Measurements from ENCODE around the gene ATAD3B. TPM values are rescaled to one million over a fixed set of nuclear protein-coding genes. Genes with fewer than 3 reads are reported as not detected.

The ATAD3B gene
- polyA plus RNA-seq, 2 donors: 20.7 to 43.3 TPM

GRCh38 chr1:1432951-1433803 is 38.4 kb upstream of the ATAD3B start:
- peaks cover 0 to 2% of the 10 kb centered on the region in 2 donors for H3K36me3 ChIP-seq (ENCODE audit: control insufficient read depth in 2 of 2, insufficient read depth in 2 of 2, low read length in 1 of 2)
- peaks cover 23 to 55% of the 10 kb centered on the region in 2 donors for H3K4me1 ChIP-seq (ENCODE audit: control insufficient read depth in 2 of 2, insufficient read depth in 2 of 2, low read length in 1 of 2)
- no peaks in the 10 kb centered on the region for H3K27me3 ChIP-seq (ENCODE audit: control insufficient read depth in 1 of 2, insufficient read depth in 2 of 2, low read length in 2 of 2)
- H3K9me3 ChIP-seq (ENCODE audit: control insufficient read depth in 2 of 2, insufficient read depth in 1 of 2, low read depth in 1 of 2, low read length in 1 of 2): no peaks in the 10 kb centered on the region
- H3K27ac ChIP-seq (ENCODE audit: low read depth in 2 of 2, low read length in 1 of 2): peak overlapping the region; percentile 97 to 99
- WGBS, 2 donors: 32 to 33% methylated on average over 30 to 34 of the region's 34 CpGs
- peak overlapping the region; percentile 13 to 15 for H3K4me3 ChIP-seq (ENCODE audit: low read depth in 1 of 2, low read length in 2 of 2)

- Histone ChIP-seq H3K4me3 (ENCODE audit: low read depth in 1 of 2, low read length in 2 of 2) (peak overlapping the region; percentile 13 to 15), H3K9me3 (ENCODE audit: control insufficient read depth in 2 of 2, insufficient read depth in 1 of 2, low read depth in 1 of 2, low read length in 1 of 2) (no peaks in the 10 kb centered on the region), H3K27me3 (ENCODE audit: control insufficient read depth in 1 of 2, insufficient read depth in 2 of 2, low read length in 2 of 2) (no peaks in the 10 kb centered on the region), H3K27ac (ENCODE audit: low read depth in 2 of 2, low read length in 1 of 2) (peak overlapping the region; percentile 97 to 99), H3K4me1 (ENCODE audit: control insufficient read depth in 2 of 2, insufficient read depth in 2 of 2, low read length in 1 of 2) (peaks cover 23 to 55% of the 10 kb centered on the region in 2 donors), H3K36me3 (ENCODE audit: control insufficient read depth in 2 of 2, insufficient read depth in 2 of 2, low read length in 1 of 2) (peaks cover 0 to 2% of the 10 kb centered on the region in 2 donors)
- 9 to 23% methylated on average over 11 to 12 of the region's 12 CpGs for WGBS, 2 donors
Observed at GRCh38 chr1:1433804-1434130, 37.8 kb upstream of the ATAD3B start.

- H3K4me3 ChIP-seq (ENCODE audit: low read depth in 1 of 2, low read length in 2 of 2): no peak overlapping the region
Observed at GRCh38 chr1:1434131-1434823, 37.3 kb upstream of the ATAD3B start.

GRCh38 chr1:1434824-1435105 is 36.8 kb upstream of the ATAD3B start:
- Histone ChIP-seq H3K36me3 (ENCODE audit: control insufficient read depth in 2 of 2, insufficient read depth in 2 of 2, low read length in 1 of 2) (peaks cover 0 to 2% of the 10 kb centered on the region in 2 donors), H3K27ac (ENCODE audit: low read depth in 2 of 2, low read length in 1 of 2) (peak overlapping the region; percentile 97 to 99), H3K27me3 (ENCODE audit: control insufficient read depth in 1 of 2, insufficient read depth in 2 of 2, low read length in 2 of 2) (no peaks in the 10 kb centered on the region), H3K4me1 (ENCODE audit: control insufficient read depth in 2 of 2, insufficient read depth in 2 of 2, low read length in 1 of 2) (peaks cover 23 to 55% of the 10 kb centered on the region in 2 donors), H3K4me3 (ENCODE audit: low read depth in 1 of 2, low read length in 2 of 2) (no peak overlapping the region), H3K9me3 (ENCODE audit: control insufficient read depth in 2 of 2, insufficient read depth in 1 of 2, low read depth in 1 of 2, low read length in 1 of 2) (no peaks in the 10 kb centered on the region)
- 61 to 66% methylated on average over 4 of the region's 4 CpGs for WGBS, 2 donors

More at GRCh38 chr1:1434131-1434823, 37.3 kb upstream of the ATAD3B start:
- Histone ChIP-seq H3K9me3 (ENCODE audit: control insufficient read depth in 2 of 2, insufficient read depth in 1 of 2, low read depth in 1 of 2, low read length in 1 of 2) (no peaks in the 10 kb centered on the region), H3K36me3 (ENCODE audit: control insufficient read depth in 2 of 2, insufficient read depth in 2 of 2, low read length in 1 of 2) (peaks cover 0 to 2% of the 10 kb centered on the region in 2 donors), H3K27ac (ENCODE audit: low read depth in 2 of 2, low read length in 1 of 2) (peak overlapping the region; percentile 97 to 99), H3K27me3 (ENCODE audit: control insufficient read depth in 1 of 2, insufficient read depth in 2 of 2, low read length in 2 of 2) (no peaks in the 10 kb centered on the region), H3K4me1 (ENCODE audit: control insufficient read depth in 2 of 2, insufficient read depth in 2 of 2, low read length in 1 of 2) (peaks cover 23 to 55% of the 10 kb centered on the region in 2 donors)
- 10 to 28% methylated on average over 32 of the region's 32 CpGs for WGBS, 2 donors

GRCh38 chr1:1435106-1435903 is 36.3 kb upstream of the ATAD3B start, which contains the start of gene VWA1:
VWA1 (plus strand) TSS chr1:1435690; CDS start chr1:1435749, 59 bp downstream.
- Histone ChIP-seq H3K27me3 (ENCODE audit: control insufficient read depth in 1 of 2, insufficient read depth in 2 of 2, low read length in 2 of 2) (no peaks in the 10 kb centered on the region), H3K36me3 (ENCODE audit: control insufficient read depth in 2 of 2, insufficient read depth in 2 of 2, low read length in 1 of 2) (peaks cover 0 to 2% of the 10 kb centered on the region in 2 donors), H3K4me3 (ENCODE audit: low read depth in 1 of 2, low read length in 2 of 2) (peak within 1 kb of the TSS; percentile 50 to 62), H3K9me3 (ENCODE audit: control insufficient read depth in 2 of 2, insufficient read depth in 1 of 2, low read depth in 1 of 2, low read length in 1 of 2) (no peaks in the 10 kb centered on the region), H3K27ac (ENCODE audit: low read depth in 2 of 2, low read length in 1 of 2) (peak within 1 kb of the TSS; percentile 97 to 99), H3K4me1 (ENCODE audit: control insufficient read depth in 2 of 2, insufficient read depth in 2 of 2, low read length in 1 of 2) (peaks cover 23 to 53% of the 10 kb centered on the region in 2 donors)
- 7 to 11% methylated on average over 69 to 89 of the region's 89 CpGs for WGBS, 2 donors

GRCh38 chr1:1435911-1436629 is 35.5 kb upstream of the ATAD3B start:
- Histone ChIP-seq H3K9me3 (ENCODE audit: control insufficient read depth in 2 of 2, insufficient read depth in 1 of 2, low read depth in 1 of 2, low read length in 1 of 2) (no peaks in the 10 kb centered on the region), H3K27ac (ENCODE audit: low read depth in 2 of 2, low read length in 1 of 2) (peak overlapping the region; percentile 97 to 99), H3K4me3 (ENCODE audit: low read depth in 1 of 2, low read length in 2 of 2) (peak overlapping the region; percentile 50 to 62), H3K4me1 (ENCODE audit: control insufficient read depth in 2 of 2, insufficient read depth in 2 of 2, low read length in 1 of 2) (peaks cover 21 to 49% of the 10 kb centered on the region in 2 donors), H3K36me3 (ENCODE audit: control insufficient read depth in 2 of 2, insufficient read depth in 2 of 2, low read length in 1 of 2) (peaks cover 0 to 2% of the 10 kb centered on the region in 2 donors), H3K27me3 (ENCODE audit: control insufficient read depth in 1 of 2, insufficient read depth in 2 of 2, low read length in 2 of 2) (no peaks in the 10 kb centered on the region)
- WGBS, 2 donors: 9 to 13% methylated on average over 21 to 40 of the region's 40 CpGs

- Histone ChIP-seq H3K27ac (ENCODE audit: low read depth in 2 of 2, low read length in 1 of 2) (no peak overlapping the region), H3K9me3 (ENCODE audit: control insufficient read depth in 2 of 2, insufficient read depth in 1 of 2, low read depth in 1 of 2, low read length in 1 of 2) (no peaks in the 10 kb centered on the region), H3K27me3 (ENCODE audit: control insufficient read depth in 1 of 2, insufficient read depth in 2 of 2, low read length in 2 of 2) (no peaks in the 10 kb centered on the region), H3K4me3 (ENCODE audit: low read depth in 1 of 2, low read length in 2 of 2) (peak overlapping the region; percentile 50 to 62), H3K36me3 (ENCODE audit: control insufficient read depth in 2 of 2, insufficient read depth in 2 of 2, low read length in 1 of 2) (peaks cover 0 to 2% of the 10 kb centered on the region in 2 donors), H3K4me1 (ENCODE audit: control insufficient read depth in 2 of 2, insufficient read depth in 2 of 2, low read length in 1 of 2) (peaks cover 16 to 49% of the 10 kb centered on the region in 2 donors)
- WGBS, 2 donors: 64 to 74% methylated on average over 7 of the region's 7 CpGs
Observed at GRCh38 chr1:1436630-1437032, 34.9 kb upstream of the ATAD3B start.

- no peaks in the 10 kb centered on the region for H3K9me3 ChIP-seq (ENCODE audit: control insufficient read depth in 2 of 2, insufficient read depth in 1 of 2, low read depth in 1 of 2, low read length in 1 of 2)
- no peak overlapping the region for H3K27ac ChIP-seq (ENCODE audit: low read depth in 2 of 2, low read length in 1 of 2)
- H3K36me3 ChIP-seq (ENCODE audit: control insufficient read depth in 2 of 2, insufficient read depth in 2 of 2, low read length in 1 of 2): peaks cover 0 to 2% of the 10 kb centered on the region in 2 donors
- peak overlapping the region in 1 of 2 donors; percentile 50 for H3K4me3 ChIP-seq (ENCODE audit: low read depth in 1 of 2, low read length in 2 of 2)
- WGBS, 2 donors: 54 to 71% methylated on average over 31 of the region's 31 CpGs
- peaks cover 10 to 45% of the 10 kb centered on the region in 2 donors for H3K4me1 ChIP-seq (ENCODE audit: control insufficient read depth in 2 of 2, insufficient read depth in 2 of 2, low read length in 1 of 2)
- H3K27me3 ChIP-seq (ENCODE audit: control insufficient read depth in 1 of 2, insufficient read depth in 2 of 2, low read length in 2 of 2): no peaks in the 10 kb centered on the region
Observed at GRCh38 chr1:1437033-1437903, 34.3 kb upstream of the ATAD3B start.

All from esophagus (tissue), 2 donors.